Left renal cortex interstitium (tissue), 4 donors: Measurements from ENCODE around the gene M1AP. TPM values are rescaled to one million over a fixed set of nuclear protein-coding genes. Genes with fewer than 3 reads are reported as not detected.

ENCODE experiments used
- DNase-seq, 4 donors: peaks; one replicate each; pipeline ENCODE4 v3.0.0-alpha.2; 2013; ENCODE audit warnings: low read depth in 4 of 4, low spot score in 2 of 4, missing footprints in 1 of 4
- polyA plus RNA-seq, 4 donors: library from polyadenylated mRNA; unstranded; fragments of 120-200 nt; gene quantifications; one replicate each; pipeline ENCODE4 v1.2.1, GENCODE V29; 2013; ENCODE audit not compliant: insufficient read length in 4 of 4

M1AP gene
- polyA plus RNA-seq: 1 to 10 TPM in 2 of 4 donors, under 1 TPM in 2; 0.43 to 1.5 (median 0.98) TPM

GRCh38 chr2:74648009-74648443, at the start of gene M1AP:
Gene M1AP (minus strand): TSS chr2:74648330. CDS start chr2:74640275, 8,055 bp downstream.
- no peak for DNase-seq

GRCh38 chr2:74696829-74697228, 48.7 kb upstream of the M1AP start:
- DNase-seq: no peak

- DNase-seq: no peak
Observed at GRCh38 chr2:74695663-74696062, 47.5 kb upstream of the M1AP start.

GRCh38 chr2:74694281-74694680, 46.2 kb upstream of the M1AP start:
- DNase-seq: no peak

GRCh38 chr2:74693668-74694067, 45.5 kb upstream of the M1AP start:
- DNase-seq: no peak

- DNase-seq: no peak
Observed at GRCh38 chr2:74693213-74693612, 45.1 kb upstream of the M1AP start.

- no peak for DNase-seq
Observed at GRCh38 chr2:74691929-74692328, 43.8 kb upstream of the M1AP start.

- peak in 3 of 4 donors; percentile 3 to 45 (median 9) for DNase-seq
Observed at GRCh38 chr2:74690571-74690970, 42.4 kb upstream of the M1AP start.

- no peak for DNase-seq
Observed at GRCh38 chr2:74689671-74690070, 41.5 kb upstream of the M1AP start.

- no peak for DNase-seq
Observed at GRCh38 chr2:74688881-74689280, 40.8 kb upstream of the M1AP start.

GRCh38 chr2:74685408-74685807, 37.3 kb upstream of the M1AP start:
- no peak for DNase-seq

GRCh38 chr2:74682501-74682900, 34.4 kb upstream of the M1AP start:
- DNase-seq: no peak

- no peak for DNase-seq
Observed at GRCh38 chr2:74679615-74680014, 31.5 kb upstream of the M1AP start.

GRCh38 chr2:74676331-74676730, 28.2 kb upstream of the M1AP start:
- no peak for DNase-seq

- DNase-seq: no peak
Observed at GRCh38 chr2:74675090-74675489, 27.0 kb upstream of the M1AP start.

GRCh38 chr2:74673826-74674528, 25.8 kb upstream of the M1AP start:
- DNase-seq: no peak

GRCh38 chr2:74671479-74671878, 23.3 kb upstream of the M1AP start:
- DNase-seq: no peak

- no peak for DNase-seq
Observed at GRCh38 chr2:74670263-74670662, 22.1 kb upstream of the M1AP start.

GRCh38 chr2:74668087-74668486, 20.0 kb upstream of the M1AP start:
- DNase-seq: no peak

GRCh38 chr2:74659462-74659861, 11.3 kb upstream of the M1AP start:
- DNase-seq: no peak

- no peak for DNase-seq
Observed at GRCh38 chr2:74658516-74658915, 10.4 kb upstream of the M1AP start.

GRCh38 chr2:74655579-74655978, 7.4 kb upstream of the M1AP start:
- DNase-seq: no peak
